GM21423 (cell line): ENCODE measurements around the gene DSCAM.
"Not testable (repeated sequence)": the region's sequence is repeated elsewhere in the genome, so short reads cannot be mapped to it uniquely, and the experiment has no call there.

Experiments
- ATAC-seq: cut with Tn5 transposase; IDR thresholded peaks from one replicate; pipeline ENCODE4 v1.9.1; 2021; ENCODE audit warnings: mild to moderate bottlenecking, moderate library complexity; ENCODE audit not compliant: unreplicated experiment

Gene DSCAM

GRCh38 chr21:40074198-40074597 lies 772.8 kb downstream of the DSCAM start:
- ATAC-seq = no peak

GRCh38 chr21:40073642-40074041 lies 773.3 kb downstream of the DSCAM start:
- ATAC-seq = no peak

- ATAC-seq = no peak
Measured at GRCh38 chr21:40070871-40071270, 776.1 kb downstream of the DSCAM start.

- no peak for ATAC-seq
Measured at GRCh38 chr21:40067751-40068150, 779.2 kb downstream of the DSCAM start.

- no peak for ATAC-seq
Measured at GRCh38 chr21:40066221-40066620, 780.7 kb downstream of the DSCAM start.

- ATAC-seq = no peak
Measured at GRCh38 chr21:40060083-40060677, 786.8 kb downstream of the DSCAM start.

- ATAC-seq = no peak
Measured at GRCh38 chr21:40057331-40057730, 789.6 kb downstream of the DSCAM start.

GRCh38 chr21:40056031-40056430 lies 790.9 kb downstream of the DSCAM start:
- ATAC-seq = no peak

- no peak for ATAC-seq
Measured at GRCh38 chr21:40054403-40054802, 792.6 kb downstream of the DSCAM start.

- no peak for ATAC-seq
Measured at GRCh38 chr21:40053007-40053406, 794.0 kb downstream of the DSCAM start.

GRCh38 chr21:40052276-40052675 lies 794.7 kb downstream of the DSCAM start:
- no peak for ATAC-seq

GRCh38 chr21:40051801-40052200 lies 795.2 kb downstream of the DSCAM start:
- ATAC-seq = no peak

- ATAC-seq = no peak
Measured at GRCh38 chr21:40049931-40050290, 797.0 kb downstream of the DSCAM start.

GRCh38 chr21:40049031-40049930 lies 797.7 kb downstream of the DSCAM start:
- ATAC-seq = no peak

GRCh38 chr21:40047993-40048730 lies 798.8 kb downstream of the DSCAM start:
- ATAC-seq = no peak

- no peak for ATAC-seq
Measured at GRCh38 chr21:40047211-40047610, 799.7 kb downstream of the DSCAM start.

- no peak for ATAC-seq
Measured at GRCh38 chr21:40043866-40044265, 803.1 kb downstream of the DSCAM start.

GRCh38 chr21:40043423-40043822 lies 803.5 kb downstream of the DSCAM start:
- no peak for ATAC-seq

- no peak for ATAC-seq
Measured at GRCh38 chr21:40041446-40041845, 805.5 kb downstream of the DSCAM start.

- ATAC-seq = not testable (repeated sequence)
Measured at GRCh38 chr21:40033156-40033782, 813.7 kb downstream of the DSCAM start.

GRCh38 chr21:40029888-40030287 lies 817.1 kb downstream of the DSCAM start:
- ATAC-seq = no peak
